K562 (cell line): Measurements from ENCODE around the gene DNAH17. TPM values are rescaled to one million over a fixed set of nuclear protein-coding genes. Genes with fewer than 3 reads are reported as not detected.

Source experiments
- ATAC-seq: fragments of 200-7000 bp; cut with Tn5 transposase; 3 replicates; pipeline ENCODE4 v1.9.1; 2020; ENCODE audit warnings: moderate library complexity
- BruUV-seq: library from RNA; stranded (reverse); fragments of 400-500 nt; replicated peaks from 2 replicates; lab custom pipeline; 2021; lab: Mats Ljungman, UMichigan
- CTCF ChIA-PET: fragments of 300-600 bp; formaldehyde crosslinking; extraction: SDS; loops from one replicate; lab custom pipeline; 2021; ENCODE audit warnings: low intra/inter-chr PET ratio; lab: Yijun Ruan, JAX
- POLR2A ChIA-PET: fragments of 300-600, 350-650 bp; sonication (Branson Sonifier 250); formaldehyde crosslinking; extraction: SDS; loops from one replicate; lab custom pipeline; 2021; ENCODE audit warnings: antibody characterized with exemption, inconsistent platforms; lab: Yijun Ruan, JAX
- DNase-seq, 4 experiments: peaks; one replicate each; pipeline versions ENCODE4 v3.0.0 to v3.0.0-alpha.2; 2011 to 2018; ENCODE audit warnings: low spot score in 3 of 4, mixed read lengths in 3 of 4; ENCODE audit errors: extremely low read depth in 1 of 4
- FAIRE-seq: peaks from 2 replicates; lab custom pipeline; 2011; peaks lifted over from hg19 to GRCh38; lab: Jason Lieb, UNC
- H2AFZ ChIP-seq: 2 replicates; pipeline ENCODE4 v1.6.0; 2011; ENCODE audit warnings: low read depth, low read length, control low read depth, inconsistent platforms
- H3K27ac ChIP-seq: fragments of 200-600 bp; 3 replicates; pipeline ENCODE4 v1.8.0; 2011; ENCODE audit warnings: low read depth, mild to moderate bottlenecking, control low read depth, inconsistent platforms, low read length, moderate library complexity, mixed read lengths; ENCODE audit errors: extremely low read depth
- H3K27me3 ChIP-seq, 2 experiments: fragments of 300-600 bp in 1 of 2; 2 replicates in 1 of 2; 3 replicates in 1 of 2; pipeline versions ENCODE4 v1.6.0 to v1.8.0; 2011; ENCODE audit warnings: inconsistent platforms in 2 of 2, low read length in 2 of 2, mild to moderate bottlenecking in 1 of 2, mixed read lengths in 1 of 2, moderate library complexity in 1 of 2; ENCODE audit not compliant: control insufficient read depth in 2 of 2, insufficient read depth in 2 of 2
- H3K36me3 ChIP-seq: fragments of 300-600 bp; 3 replicates; pipeline ENCODE4 v1.8.0; 2011; ENCODE audit warnings: mild to moderate bottlenecking, low read length, inconsistent platforms; ENCODE audit not compliant: control insufficient read depth, insufficient read depth
- H3K4me1 ChIP-seq, 2 experiments: fragments of 200-600 bp in 1 of 2; replicated peaks in 1 of 2; 2 replicates in 1 of 2; 3 replicates in 1 of 2; pipeline versions ENCODE4 v1.5.1 to v1.8.0; 2011; ENCODE audit warnings: inconsistent platforms in 2 of 2, low read length in 2 of 2, mild to moderate bottlenecking in 1 of 2, mixed read lengths in 1 of 2, moderate library complexity in 1 of 2; ENCODE audit not compliant: control insufficient read depth in 2 of 2, insufficient read depth in 2 of 2
- H3K4me2 ChIP-seq: 2 replicates; pipeline ENCODE4 v1.6.1; 2011; ENCODE audit warnings: low read length, control low read depth, inconsistent platforms, mixed read lengths; ENCODE audit not compliant: insufficient read depth
- H3K4me3 ChIP-seq: fragments of 200-600 bp; sonication (generic), shearing (Covaris generic); 2 replicates; pipeline ENCODE4 v1.5.1; 2016; ENCODE audit warnings: control low read depth, inconsistent platforms
- H3K79me2 ChIP-seq: fragments of 200-600 bp; 3 replicates; pipeline ENCODE4 v1.8.0; 2011; ENCODE audit warnings: low read length, inconsistent platforms; ENCODE audit not compliant: control insufficient read depth, insufficient read depth
- H3K9ac ChIP-seq, 2 experiments: 2 replicates each; pipeline versions ENCODE4 v1.6.0 to v1.6.1; 2011; ENCODE audit warnings: low read depth in 2 of 2, low read length in 2 of 2, control low read depth in 1 of 2, inconsistent platforms in 1 of 2, mild to moderate bottlenecking in 1 of 2, mixed read lengths in 1 of 2; ENCODE audit not compliant: insufficient read depth in 1 of 2
- H3K9me1 ChIP-seq: one replicate; pipeline ENCODE4 v1.6.0; 2011; ENCODE audit warnings: inconsistent platforms, mild to moderate bottlenecking, low read length, moderate library complexity; ENCODE audit not compliant: control insufficient read depth, insufficient read depth
- H3K9me3 ChIP-seq: replicated peaks from 2 replicates; pipeline ENCODE4 v1.5.1; 2011; ENCODE audit warnings: low read depth, low read length, inconsistent platforms; ENCODE audit not compliant: control insufficient read depth, insufficient read depth
- H4K20me1 ChIP-seq: replicated peaks from 2 replicates; pipeline ENCODE4 v1.6.1; 2011; ENCODE audit warnings: low read length, inconsistent platforms, mixed read lengths; ENCODE audit not compliant: control insufficient read depth, insufficient read depth
- ARID2 ChIP-seq: fragments of 450-650 bp; IDR thresholded peaks from 2 replicates; pipeline ENCODE4 v1.6.1; 2017; ENCODE audit warnings: antibody characterized with exemption, mild to moderate bottlenecking
- ASH1L ChIP-seq: fragments of 450-650 bp; IDR thresholded peaks from 2 replicates; pipeline ENCODE4 v1.6.1; 2018; ENCODE audit warnings: borderline replicate concordance, mild to moderate bottlenecking, low read depth; ENCODE audit not compliant: partially characterized antibody
- BRD4 ChIP-seq: fragments of 200-600 bp; sonication (generic); IDR thresholded peaks from 2 replicates; pipeline ENCODE4 v1.6.1; 2017; ENCODE audit warnings: inconsistent platforms
- CEBPB ChIP-seq: fragments of 450-650 bp; IDR thresholded peaks from 2 replicates; pipeline ENCODE4 v1.6.1; 2016; ENCODE audit warnings: missing genetic modification characterization, missing compliant biosample characterization
- MECOM ChIP-seq: fragments of 250-450 bp; sonication (Bioruptor Pico); IDR thresholded peaks from 2 replicates; pipeline ENCODE4 v1.8.0; 2022; ENCODE audit warnings: inconsistent platforms
- NCOR1 ChIP-seq: fragments of 450-650 bp; IDR thresholded peaks from 2 replicates; pipeline ENCODE4 v1.6.1; 2016; ENCODE audit warnings: mild to moderate bottlenecking, moderate library complexity
- NR4A1 ChIP-seq, 2 experiments: fragments of 250-450 bp in 1 of 2; fragments of 450-650 bp in 1 of 2; sonication (Bioruptor Pico) in 1 of 2; IDR thresholded peaks; 2 replicates each; pipeline versions ENCODE4 v1.4.0 to v1.6.1; 2016 to 2020; ENCODE audit warnings: mild to moderate bottlenecking in 2 of 2, missing compliant biosample characterization in 1 of 2, missing genetic modification characterization in 1 of 2, moderate library complexity in 1 of 2
- NUFIP1 ChIP-seq: fragments of 450-650 bp; IDR thresholded peaks from 2 replicates; pipeline ENCODE4 v1.6.1; 2018; ENCODE audit not compliant: partially characterized antibody
- OTX1 ChIP-seq: fragments of 450-650 bp; formaldehyde crosslinking; IDR thresholded peaks from 2 replicates; pipeline ENCODE4 v1.4.0; 2022; ENCODE audit warnings: mild to moderate bottlenecking
- PHF20 ChIP-seq: fragments of 450-650 bp; IDR thresholded peaks from 2 replicates; pipeline ENCODE4 v1.6.1; 2018; ENCODE audit not compliant: partially characterized antibody
- PHF8 ChIP-seq: fragments of 200-600 bp; sonication (generic); IDR thresholded peaks from 2 replicates; pipeline ENCODE4 v1.6.1; 2012; ENCODE audit warnings: mixed run types, mild to moderate bottlenecking, inconsistent platforms, low read length, moderate library complexity, borderline replicate concordance
- POLR3G ChIP-seq: IDR thresholded peaks from 2 replicates; pipeline ENCODE4 v1.6.1; 2011; ENCODE audit not compliant: insufficient read length, insufficient replicate concordance; ENCODE audit errors: extremely low read depth
- ZFP1 ChIP-seq: fragments of 450-650 bp; formaldehyde crosslinking; IDR thresholded peaks from 2 replicates; pipeline ENCODE4 v1.4.0; 2020; ENCODE audit warnings: mild to moderate bottlenecking, mixed read lengths
- ZFP36 ChIP-seq: fragments of 150-350 bp; IDR thresholded peaks from 2 replicates; pipeline ENCODE4 v1.6.1; 2018; ENCODE audit warnings: low read length, low read depth; ENCODE audit not compliant: partially characterized antibody
- ZNF695 ChIP-seq: fragments of 450-650 bp; formaldehyde crosslinking; IDR thresholded peaks from 2 replicates; pipeline ENCODE4 v1.4.0; 2020; ENCODE audit warnings: mild to moderate bottlenecking, moderate library complexity
- WGBS: fragments of 100-300 bp; shearing (Covaris generic); methylation state at CpG from one replicate; pipeline ENCODE4 v1.1.6; 2016; ENCODE audit warnings: low coverage, mixed read lengths; ENCODE audit not compliant: insufficient coverage; ENCODE audit errors: missing lambda C conversion rate; 5-methylcytosine and 5-hydroxymethylcytosine counted together
- in situ Hi-C: fragments of 300-500 bp; cut with MboI; formaldehyde crosslinking; loops from 4 replicates; pipeline ENCODE4 v1.15.0; 2018; ENCODE audit warnings: inconsistent platforms, mixed read lengths
- intact Hi-C: fragments of 100-400 bp; cut with micrococcal nuclease; formaldehyde crosslinking; loops from 2 replicates; pipeline ENCODE4 v1.14.2; 2022
- polyA plus RNA-seq, 8 experiments: library from polyadenylated mRNA; depleted of rRNA in 4 of 8; stranded (reverse) in 5 of 8; unstranded in 3 of 8; fragments of >200 nt; fragmentation: Nextera tagmentation in 2 of 8; fragmentation: Illumina TruSeq in 1 of 8; extraction: Ambion mirVana in 2 of 8; extraction: Trizol in 1 of 8; gene quantifications; 2 replicates each; pipeline versions ENCODE4 v1.2.1 to v1.2.3, GENCODE V29; 2011 to 2014; ENCODE audit warnings: inconsistent platforms in 1 of 8, missing spikeins in 1 of 8
- total RNA-seq, 7 experiments: library from RNA; depleted of rRNA in 6 of 7; stranded (reverse); fragments of >200 nt in 6 of 7; fragmentation: Illumina TruSeq in 2 of 7; extraction: Trizol in 2 of 7; gene quantifications; 2 replicates each; pipeline versions ENCODE4 v1.2.1 to v1.2.3, GENCODE V29; 2011 to 2021; ENCODE audit warnings: low replicate concordance in 1 of 7
- TF ChIP-seq, protein P1 (sequence below): sonication (generic); formaldehyde crosslinking; IDR thresholded peaks from 2 replicates; pipeline ENCODE4 v1.8.0; 2023; ENCODE audit warnings: mild to moderate bottlenecking, missing genetic modification reagents
- TF ChIP-seq, protein P2 (sequence below): fragments of 450-650 bp; IDR thresholded peaks from 2 replicates; pipeline ENCODE4 v1.6.1; 2016; ENCODE audit warnings: low read depth, mild to moderate bottlenecking, moderate library complexity
- TF ChIP-seq, protein P3 (sequence below): sonication (generic); formaldehyde crosslinking; IDR thresholded peaks from 2 replicates; pipeline ENCODE4 v1.8.0; 2022; ENCODE audit warnings: mild to moderate bottlenecking, low read depth, missing genetic modification reagents
- TF ChIP-seq, protein P4 (sequence below): fragments of 250-450 bp; sonication (Bioruptor Pico); IDR thresholded peaks from 2 replicates; pipeline ENCODE4 v1.6.1; 2021; ENCODE audit warnings: mild to moderate bottlenecking

Gene DNAH17
- total and polyA plus RNA-seq, 9 of the 15 experiments (the other 6 are each of a cell fraction or from before 2014, with no cell fraction given) = under 0.01 to 0.06 (median 0.03) TPM; not detected in 5

DNA sequence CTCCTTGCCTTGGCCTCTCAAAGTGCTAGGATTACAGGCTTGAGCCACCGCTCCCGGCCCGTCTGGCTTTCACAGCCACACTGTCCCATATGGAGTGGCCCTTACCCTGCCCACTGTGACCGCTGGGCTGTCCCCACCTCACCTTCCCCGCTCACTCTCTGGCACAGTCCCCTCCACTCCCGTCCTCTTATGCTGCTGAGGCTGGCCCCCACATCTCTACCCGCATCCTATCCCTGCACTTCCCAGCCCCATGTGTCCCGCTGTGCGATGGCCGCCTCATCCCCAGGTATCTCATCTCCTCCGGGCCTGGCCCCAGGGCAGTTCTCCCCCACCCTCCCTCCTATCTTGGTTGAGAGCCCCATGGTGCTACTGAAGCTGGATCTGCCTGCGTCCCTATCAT is 105.6 kb downstream of the DNAH17 start:
- BruUV-seq = no TSS peak
- Histone ChIP-seq H3K36me3 (no peaks in the 10 kb centered on the region), H3K4me2 (no peak overlapping the region), H3K4me1 (peaks cover 0 to 5% of the 10 kb centered on the region in 2 experiments; a peak in 2 of 5 replicates), H3K79me2 (no peaks in the 10 kb centered on the region), H3K27ac (no peak overlapping the region), H4K20me1 (0 out of 2 replicates have a peak, but pooled peaks cover 14% of the 10 kb centered on the region), H3K4me3 (no peak overlapping the region), H3K27me3 (peaks cover 73 to 81% of the 10 kb centered on the region in 2 experiments), H2AFZ (no peak overlapping the region), H3K9me1 (peaks cover 2% of the 10 kb centered on the region), H3K9me3 (no peaks in the 10 kb centered on the region), H3K9ac (no peak overlapping the region)
- intact Hi-C loops = no loop called here
- POLR2A ChIA-PET = interaction anchor here (0.9 to 1.0 kb wide), 2 partner anchors 10 to 18 kb away, joined by 3 to 4 read pairs; no protein-coding TSS in a partner anchor
- FAIRE-seq (no peak), DNase-seq (no peak), ATAC-seq (no peak; the same call in 2 of the 3 replicates)
- WGBS = 6% methylated on average over 12 of the region's 12 CpGs
- in situ Hi-C loops = no loop called here
- CTCF ChIA-PET = no interaction called here
- TF ChIP-seq POLR3G (no peak), ASH1L (no peak), ARID2 (no peak), OTX1 (CRISPR knock-in tag) (no peak), PHF8 (no peak), ZNF695 (CRISPR knock-in tag) (no peak), PHF20 (no peak), ZFP1 (CRISPR knock-in tag) (no peak), NR4A1 (CRISPR knock-in tag; IDR thresholded peaks at IDR 0.05) (no peak), NR4A1 (tag; IDR thresholded peaks at IDR 0.05) (no peak), NCOR1 (no peak), CEBPB (tag) (no peak), BRD4 (no peak), MECOM (no peak), NUFIP1 (no peak), ZFP36 (no peak)
- TF ChIP-seq, protein P1, sequence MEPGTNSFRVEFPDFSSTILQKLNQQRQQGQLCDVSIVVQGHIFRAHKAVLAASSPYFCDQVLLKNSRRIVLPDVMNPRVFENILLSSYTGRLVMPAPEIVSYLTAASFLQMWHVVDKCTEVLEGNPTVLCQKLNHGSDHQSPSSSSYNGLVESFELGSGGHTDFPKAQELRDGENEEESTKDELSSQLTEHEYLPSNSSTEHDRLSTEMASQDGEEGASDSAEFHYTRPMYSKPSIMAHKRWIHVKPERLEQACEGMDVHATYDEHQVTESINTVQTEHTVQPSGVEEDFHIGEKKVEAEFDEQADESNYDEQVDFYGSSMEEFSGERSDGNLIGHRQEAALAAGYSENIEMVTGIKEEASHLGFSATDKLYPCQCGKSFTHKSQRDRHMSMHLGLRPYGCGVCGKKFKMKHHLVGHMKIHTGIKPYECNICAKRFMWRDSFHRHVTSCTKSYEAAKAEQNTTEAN (CRISPR knock-in tag) = no peak
- TF ChIP-seq, protein P2, sequence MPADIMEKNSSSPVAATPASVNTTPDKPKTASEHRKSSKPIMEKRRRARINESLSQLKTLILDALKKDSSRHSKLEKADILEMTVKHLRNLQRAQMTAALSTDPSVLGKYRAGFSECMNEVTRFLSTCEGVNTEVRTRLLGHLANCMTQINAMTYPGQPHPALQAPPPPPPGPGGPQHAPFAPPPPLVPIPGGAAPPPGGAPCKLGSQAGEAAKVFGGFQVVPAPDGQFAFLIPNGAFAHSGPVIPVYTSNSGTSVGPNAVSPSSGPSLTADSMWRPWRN = no peak
- TF ChIP-seq, protein P3, sequence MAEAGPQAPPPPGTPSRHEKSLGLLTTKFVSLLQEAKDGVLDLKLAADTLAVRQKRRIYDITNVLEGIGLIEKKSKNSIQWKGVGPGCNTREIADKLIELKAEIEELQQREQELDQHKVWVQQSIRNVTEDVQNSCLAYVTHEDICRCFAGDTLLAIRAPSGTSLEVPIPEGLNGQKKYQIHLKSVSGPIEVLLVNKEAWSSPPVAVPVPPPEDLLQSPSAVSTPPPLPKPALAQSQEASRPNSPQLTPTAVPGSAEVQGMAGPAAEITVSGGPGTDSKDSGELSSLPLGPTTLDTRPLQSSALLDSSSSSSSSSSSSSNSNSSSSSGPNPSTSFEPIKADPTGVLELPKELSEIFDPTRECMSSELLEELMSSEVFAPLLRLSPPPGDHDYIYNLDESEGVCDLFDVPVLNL = no peak
- TF ChIP-seq, protein P4, sequence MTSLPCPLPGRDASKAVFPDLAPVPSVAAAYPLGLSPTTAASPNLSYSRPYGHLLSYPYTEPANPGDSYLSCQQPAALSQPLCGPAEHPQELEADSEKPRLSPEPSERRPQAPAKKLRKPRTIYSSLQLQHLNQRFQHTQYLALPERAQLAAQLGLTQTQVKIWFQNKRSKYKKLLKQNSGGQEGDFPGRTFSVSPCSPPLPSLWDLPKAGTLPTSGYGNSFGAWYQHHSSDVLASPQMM (CRISPR knock-in tag) = no peak
- TF ChIP-seq, all 486 proteins: peak for 0
